ENCODE data around the gene CST4.

DNA sequence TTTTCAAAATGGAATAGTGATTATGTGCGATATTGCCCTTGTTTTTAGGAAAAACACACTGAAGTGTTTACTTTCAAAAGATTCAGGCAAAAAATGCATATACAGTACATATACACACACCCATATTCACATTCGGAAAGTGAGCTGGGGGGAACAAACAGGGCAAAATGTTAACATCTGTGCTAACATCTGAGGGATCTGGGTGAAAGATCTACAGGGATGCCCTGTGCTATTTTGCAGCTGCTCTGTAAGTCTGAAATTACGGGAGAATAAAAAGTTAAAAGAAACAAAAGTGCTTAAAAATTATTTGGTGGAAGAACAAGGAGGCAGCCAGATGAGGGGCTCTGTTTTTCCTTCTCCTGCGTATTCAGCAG lies 51.9 kb downstream of the CST4 start:
- TF ChIP-seq CTCF (IDR thresholded peaks at IDR 0.05; ENCODE audit: poor library complexity) (no peak), EZH2 (IDR thresholded peaks at IDR 0.05; ENCODE audit: borderline replicate concordance) (no peak), EZH2phosphoT487 (IDR thresholded peaks at IDR 0.05; ENCODE audit: low read depth, severe bottlenecking, unreplicated experiment) (no peak)

All from hepatocyte (in vitro differentiated cells).